Adrenal gland (tissue), 5 donors: Measurements from ENCODE around the gene TAS2R10.

Experiments used
- CTCF ChIP-seq, 6 experiments: fragments of 450-650 bp in 4 of 6; fragments of 200-600 bp in 2 of 6; sonication (generic) in 1 of 6; IDR thresholded peaks; 1 replicate in 5 of 6; 2 replicates in 1 of 6; pipeline versions ENCODE4 v1.5.1 to v1.8.0; 2016 to 2021; ENCODE audit warnings: antibody characterized with exemption in 6 of 6, mild to moderate bottlenecking in 2 of 6, moderate library complexity in 1 of 6
- POLR2A ChIP-seq, 2 donors: fragments of 450-650 bp; IDR thresholded peaks; one replicate each; pipeline ENCODE4 v1.6.1; 2017; ENCODE audit warnings: antibody characterized with exemption in 2 of 2, mild to moderate bottlenecking in 2 of 2, moderate library complexity in 1 of 2
- donor health status: DM: no; HTN: no; CAD: no.

GRCh38 chr12:10801741-10802140, 24.4 kb downstream of the TAS2R10 start:
- no peak for TF ChIP-seq CTCF (IDR thresholded peaks at IDR 0.05)
- no peak for TF ChIP-seq POLR2A (IDR thresholded peaks at IDR 0.05)
